Neuron (in vitro differentiated cells): Measurements from ENCODE around the gene REXO1.

Source experiments
- H2AFZ ChIP-seq: one replicate; pipeline ENCODE4 v1.6.1; 2013; ENCODE audit warnings: low read depth, mild to moderate bottlenecking, inconsistent platforms, low read length, moderate library complexity
- H3K27me3 ChIP-seq: one replicate; pipeline ENCODE4 v1.6.1; 2013; ENCODE audit warnings: low read length; ENCODE audit not compliant: insufficient read depth
- H3K36me3 ChIP-seq: one replicate; pipeline ENCODE4 v1.6.1; 2013; ENCODE audit warnings: low read length; ENCODE audit not compliant: insufficient read depth
- H3K4me1 ChIP-seq: one replicate; pipeline ENCODE4 v1.6.1; 2013; ENCODE audit warnings: low read length; ENCODE audit not compliant: insufficient read depth
- H3K4me3 ChIP-seq: 2 replicates; pipeline ENCODE4 v1.5.1; 2013; ENCODE audit warnings: mild to moderate bottlenecking, low read length, moderate library complexity
- H3K9me3 ChIP-seq: one replicate; pipeline ENCODE4 v1.6.1; 2013; ENCODE audit warnings: low read length

REXO1 gene

DNA sequence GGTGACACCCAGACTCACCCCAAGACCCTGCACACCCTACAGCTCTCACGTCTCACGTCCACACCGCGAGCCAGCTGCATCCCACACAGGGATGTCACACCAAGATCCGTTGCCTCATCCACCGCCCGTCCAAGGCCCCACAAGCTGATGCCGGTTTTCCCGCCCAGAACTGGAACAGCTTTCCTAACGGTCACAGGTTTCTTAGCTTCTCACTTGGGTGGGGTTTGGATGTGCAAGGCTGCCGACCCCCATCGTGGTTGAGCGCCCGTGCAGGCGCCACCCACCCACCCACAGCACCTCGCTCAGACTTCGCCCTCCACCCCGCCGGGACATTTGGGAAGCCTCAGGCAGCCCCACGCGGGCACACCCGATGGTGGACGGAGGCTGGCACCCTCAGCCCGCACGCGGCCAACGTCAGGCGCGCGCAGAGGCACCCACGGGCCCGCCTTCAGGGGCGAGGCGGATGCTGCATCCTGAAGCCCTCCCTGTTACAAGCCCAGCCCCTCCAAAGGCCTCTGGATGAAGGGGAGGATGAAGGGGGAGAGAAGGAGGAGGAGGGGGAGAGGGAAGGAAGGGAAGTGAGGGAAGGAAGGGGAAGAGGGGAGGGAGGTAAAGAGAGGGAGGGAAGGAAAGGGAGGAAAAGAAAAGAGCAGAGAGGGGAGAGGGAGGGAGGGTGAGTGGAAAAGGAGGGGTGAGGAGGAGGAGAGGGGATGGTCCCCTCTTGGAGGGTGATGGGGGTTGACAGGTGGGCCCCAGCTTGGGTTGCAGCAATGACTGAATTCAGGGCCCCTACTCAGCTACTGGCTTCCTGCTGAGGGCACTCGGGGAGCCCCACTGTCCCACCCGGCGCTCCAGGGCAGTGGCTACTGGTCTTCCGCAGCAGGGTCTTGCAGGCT, 82.1 kb downstream of the REXO1 start:
- H3K36me3 ChIP-seq: no peaks in the 10 kb centered on the region
- no peak overlapping the region for H2AFZ ChIP-seq
- H3K4me1 ChIP-seq: peaks cover 3% of the 10 kb centered on the region
- H3K9me3 ChIP-seq: peaks cover 5% of the 10 kb centered on the region
- H3K4me3 ChIP-seq: no peak overlapping the region
- H3K27me3 ChIP-seq: peaks cover 71% of the 10 kb centered on the region
